GM21360 (cell line): ENCODE results near the gene TBC1D10A.

Experiments used
- ATAC-seq: cut with Tn5 transposase; IDR thresholded peaks from one replicate; pipeline ENCODE4 v1.9.1; 2021; ENCODE audit warnings: mild to moderate bottlenecking, moderate library complexity; ENCODE audit not compliant: unreplicated experiment

TBC1D10A gene

DNA sequence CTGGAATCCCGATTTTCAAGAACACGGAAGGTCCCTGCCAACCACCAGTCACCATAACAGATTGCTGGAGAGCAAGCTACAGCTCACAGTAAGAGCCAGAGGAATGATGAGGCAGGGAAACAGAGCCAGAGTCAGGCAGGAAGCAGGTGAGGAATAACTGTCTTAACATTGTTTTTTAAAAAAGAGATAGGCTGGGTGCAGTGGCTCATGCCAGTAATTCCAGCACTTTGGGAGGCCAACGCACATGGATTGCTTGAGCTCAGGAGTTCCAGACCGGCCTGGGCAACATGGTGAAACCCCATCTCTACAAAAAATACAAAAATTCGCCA is 24.0 kb downstream of the TBC1D10A start:
- ATAC-seq: no peak

GRCh38 chr22:30301995-30302809 is 24.5 kb downstream of the TBC1D10A start:
- ATAC-seq: no peak

GRCh38 chr22:30299322-30299721 is 27.4 kb downstream of the TBC1D10A start:
- no peak for ATAC-seq

DNA sequence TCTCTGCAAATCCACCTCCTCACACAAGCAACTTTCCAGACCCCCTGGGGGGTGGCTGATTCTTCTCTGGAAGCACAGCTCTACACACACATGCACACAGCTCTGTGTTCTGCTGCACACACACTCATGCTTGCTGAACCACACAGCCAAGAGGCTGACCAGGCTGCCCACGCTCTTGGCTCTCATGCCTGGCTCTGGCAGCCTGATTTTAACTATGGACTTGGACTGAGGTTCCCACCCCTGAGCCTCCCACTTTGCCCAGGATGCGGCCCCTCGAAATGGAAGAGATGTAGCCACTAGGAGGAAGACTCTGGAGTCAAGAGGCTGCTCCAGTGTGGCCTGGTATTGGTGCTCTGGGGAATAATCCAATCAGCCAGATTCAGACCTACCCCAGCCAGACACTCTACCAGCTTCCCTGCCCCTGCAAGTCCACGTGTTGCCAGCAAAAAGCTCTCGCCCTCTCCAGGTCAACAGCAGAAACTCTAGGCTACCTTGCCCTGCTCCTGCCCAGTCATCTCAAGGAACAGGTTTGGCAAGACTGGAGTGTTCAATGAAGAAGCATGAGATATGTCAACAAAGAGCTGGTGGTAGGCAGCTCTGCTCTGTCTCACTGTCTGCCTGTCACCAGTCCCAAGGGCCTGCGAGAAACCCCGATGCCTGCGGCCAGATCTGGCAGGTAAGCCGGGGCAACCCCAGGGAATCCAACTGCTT is 28.6 kb downstream of the TBC1D10A start:
- ATAC-seq: no peak

DNA sequence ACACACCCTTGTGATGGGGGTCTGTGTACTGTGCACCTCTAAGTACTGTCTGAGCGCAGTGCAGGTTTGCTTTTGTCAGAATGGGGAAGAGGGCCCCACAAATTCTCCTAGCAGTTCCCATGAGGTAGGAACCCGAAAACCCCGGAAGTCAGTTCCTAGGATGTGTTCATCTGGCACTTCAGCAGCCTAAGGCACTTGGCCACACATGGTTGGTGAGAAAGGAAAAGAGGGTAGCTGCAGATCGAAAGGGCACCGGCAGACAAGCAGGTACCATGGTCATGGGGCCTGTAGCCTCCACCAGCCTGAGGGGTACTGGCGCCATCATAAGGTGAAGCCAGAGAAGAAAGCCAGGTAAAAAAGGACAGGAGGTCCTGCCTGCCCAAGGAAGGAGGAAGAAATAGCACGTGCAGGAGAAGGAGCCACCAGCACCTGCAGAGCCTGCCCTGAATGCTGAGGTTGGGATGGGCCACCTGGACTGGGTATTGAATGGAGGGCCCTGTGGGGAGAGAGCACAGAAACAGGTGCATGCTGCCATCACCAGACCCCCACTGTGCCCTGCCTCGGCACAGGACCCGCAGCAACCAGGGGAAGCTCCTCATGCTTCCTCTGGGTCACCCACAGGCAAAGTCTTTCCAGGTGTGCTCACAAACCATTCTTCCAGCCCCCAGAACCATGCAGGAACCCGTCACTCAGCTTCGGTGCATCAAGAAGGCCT is 29.3 kb downstream of the TBC1D10A start:
- ATAC-seq: no peak

DNA sequence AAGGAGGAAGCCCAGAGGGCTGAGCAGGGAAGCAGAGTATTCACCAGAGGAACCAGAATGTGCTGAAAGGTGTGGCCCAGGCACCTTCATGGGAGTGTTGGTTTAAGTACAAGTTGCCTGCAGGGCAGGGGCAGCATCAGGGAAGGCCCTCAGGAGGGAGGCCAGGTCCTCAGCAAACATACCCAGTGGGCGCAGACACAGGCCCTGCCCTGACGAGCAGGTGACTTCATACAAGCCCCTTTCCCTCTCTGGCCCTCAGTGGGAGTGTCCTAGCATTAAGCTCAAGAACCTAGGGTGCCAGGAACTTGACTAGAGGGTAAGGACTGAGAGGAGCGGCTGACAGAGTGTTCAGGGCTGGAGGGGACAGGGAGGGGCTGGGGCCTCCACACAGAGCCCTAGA is 29.9 kb downstream of the TBC1D10A start:
- ATAC-seq: no peak

- no peak for ATAC-seq
Observed at GRCh38 chr22:30296324-30296723, 30.4 kb downstream of the TBC1D10A start.

- ATAC-seq: no peak
Observed at GRCh38 chr22:30295576-30295975, 31.2 kb downstream of the TBC1D10A start.

- ATAC-seq: no peak
Observed at GRCh38 chr22:30294830-30295229, 31.9 kb downstream of the TBC1D10A start.

- no peak for ATAC-seq
Observed at GRCh38 chr22:30294066-30294465, 32.7 kb downstream of the TBC1D10A start.

DNA sequence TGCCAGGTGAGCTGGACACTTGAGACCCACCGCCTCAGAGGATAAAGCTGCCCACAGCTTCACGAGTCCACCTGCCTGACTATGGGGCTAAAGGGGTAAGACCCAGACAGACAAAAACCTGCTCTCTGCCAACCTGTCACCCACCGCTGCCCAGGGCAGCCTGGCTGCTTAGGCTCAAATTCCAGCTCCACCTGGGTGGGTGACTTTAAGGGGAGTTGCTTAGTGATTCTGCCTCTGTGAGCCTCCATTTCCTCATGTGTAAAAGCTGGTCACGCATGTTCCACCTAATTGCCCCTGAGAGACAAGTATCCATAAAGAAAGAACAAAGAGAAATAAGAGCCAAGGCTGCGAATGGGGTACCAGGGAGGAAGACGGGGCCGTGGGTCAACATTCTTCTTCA is 33.7 kb downstream of the TBC1D10A start:
- ATAC-seq: no peak

GRCh38 chr22:30292069-30292970 is 34.4 kb downstream of the TBC1D10A start:
- no peak for ATAC-seq

DNA sequence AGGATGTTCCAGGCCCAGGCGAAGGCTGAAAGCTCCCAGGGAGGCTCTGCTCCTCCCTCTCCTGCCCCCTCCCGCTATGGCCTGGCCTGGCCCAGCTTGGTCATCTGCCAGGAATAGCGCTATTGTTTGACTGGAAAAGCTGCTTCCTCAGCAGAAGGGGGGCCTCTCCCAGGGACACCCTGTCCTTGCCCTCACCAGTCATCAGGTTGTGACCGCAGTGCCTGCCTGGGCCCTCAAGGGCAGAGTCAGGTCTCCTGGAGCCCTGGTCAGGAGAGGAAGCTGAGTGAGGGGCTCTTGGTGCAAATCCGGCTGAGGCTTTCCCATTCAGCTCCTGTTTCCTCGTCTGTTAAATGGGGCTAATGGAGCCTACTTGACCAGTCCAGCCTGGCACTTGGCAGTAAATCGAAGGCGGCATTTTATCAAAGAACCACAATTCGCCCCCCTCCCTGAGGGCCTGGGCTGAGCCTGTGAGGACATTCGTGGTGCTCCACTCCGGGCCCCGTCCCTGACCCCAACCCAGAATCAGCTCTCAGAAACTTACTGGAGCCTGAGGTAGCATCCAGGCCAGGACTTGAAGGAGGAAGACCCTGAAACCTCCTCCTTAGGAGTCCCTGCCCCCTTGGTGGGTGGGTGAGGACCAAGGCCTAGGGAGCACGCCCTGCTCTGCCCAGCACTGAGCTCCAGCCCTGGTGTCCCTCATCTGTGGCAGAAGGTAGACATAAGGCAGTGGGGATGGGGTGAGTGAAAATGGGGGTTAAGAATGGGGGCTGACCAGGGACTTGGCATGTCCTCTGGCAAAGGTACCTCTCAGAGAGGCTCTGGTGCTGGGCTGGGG is 35.5 kb downstream of the TBC1D10A start:
- no peak for ATAC-seq

DNA sequence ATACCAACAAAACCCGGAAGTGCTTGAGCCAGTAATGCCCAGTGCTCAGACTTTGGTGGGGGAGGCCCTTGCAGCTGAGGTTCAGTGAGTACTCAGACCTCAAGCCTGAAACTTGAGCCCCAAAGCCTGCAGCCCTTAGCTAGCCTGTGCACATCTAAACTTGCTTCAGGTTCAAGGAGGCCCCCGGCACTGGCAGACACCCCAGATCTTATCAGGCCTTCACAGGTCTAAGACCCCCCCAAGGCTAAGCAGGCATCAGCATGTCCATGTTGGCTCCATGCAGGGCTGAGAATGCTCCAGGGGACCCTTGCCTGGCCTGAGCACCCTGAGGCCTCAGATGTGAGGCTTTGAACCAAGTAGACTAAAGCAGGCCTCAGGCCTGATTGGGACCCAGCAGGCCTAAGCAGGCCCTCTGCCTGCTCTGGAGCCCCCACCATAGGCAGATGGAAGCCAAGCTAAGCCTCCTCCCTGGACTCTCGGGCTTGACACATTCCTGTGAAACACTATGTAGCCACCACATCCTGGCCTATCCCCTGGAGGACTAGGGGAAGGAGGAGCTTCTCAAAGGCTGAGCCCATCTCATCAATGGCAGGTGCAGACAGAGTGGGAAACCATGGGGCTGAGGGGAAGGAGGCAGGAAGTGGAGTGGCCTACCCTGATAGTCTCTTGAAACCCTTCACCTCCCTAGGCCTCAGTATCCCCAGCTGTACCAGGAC is 36.2 kb downstream of the TBC1D10A start:
- no peak for ATAC-seq

- ATAC-seq: no peak
Observed at GRCh38 chr22:30289980-30290313, 36.8 kb downstream of the TBC1D10A start.

GRCh38 chr22:30289141-30289979 is 37.4 kb downstream of the TBC1D10A start, which contains the start of gene CASTOR1:
Gene CASTOR1 (minus strand): TSS chr22:30289505. CDS start chr22:30289497, 8 bp downstream.
- ATAC-seq: peak; percentile 60

DNA sequence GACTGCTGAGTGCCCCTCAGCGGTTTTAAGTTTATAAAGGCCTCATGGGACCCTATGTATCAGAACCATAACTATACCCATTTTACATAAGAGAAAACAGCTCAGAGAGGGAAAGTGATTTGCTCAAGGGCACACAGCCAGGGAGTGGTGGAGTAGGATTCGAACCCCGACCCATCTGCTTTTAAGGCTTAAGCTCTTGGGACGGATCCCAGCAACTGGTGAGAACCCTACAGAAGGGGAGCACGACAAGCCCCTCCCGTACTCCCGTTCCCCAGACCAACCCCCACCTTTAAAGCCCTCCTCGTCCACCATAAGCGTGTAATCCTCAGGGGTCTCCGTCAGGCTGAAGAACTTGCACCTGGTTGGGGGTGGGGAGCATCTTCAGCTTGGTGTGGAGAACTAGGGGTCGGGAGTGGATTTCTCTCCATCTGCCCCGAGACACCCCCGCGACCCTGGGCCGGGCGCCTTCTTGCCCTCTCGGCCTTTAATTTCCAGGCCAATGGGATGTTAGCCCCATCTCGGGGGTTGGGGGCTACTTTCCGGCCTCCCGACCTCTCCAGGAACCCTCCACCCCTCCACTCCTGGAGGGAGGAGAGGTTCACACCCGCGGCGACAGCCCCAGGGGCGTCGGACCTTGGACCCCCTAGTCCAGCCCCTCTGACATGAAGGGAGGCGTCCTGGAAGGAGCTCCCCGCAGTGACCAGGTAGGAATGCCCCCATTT is 38.2 kb downstream of the TBC1D10A start:
- ATAC-seq: no peak
